Measurements from ENCODE around the gene COPZ1.

DNA sequence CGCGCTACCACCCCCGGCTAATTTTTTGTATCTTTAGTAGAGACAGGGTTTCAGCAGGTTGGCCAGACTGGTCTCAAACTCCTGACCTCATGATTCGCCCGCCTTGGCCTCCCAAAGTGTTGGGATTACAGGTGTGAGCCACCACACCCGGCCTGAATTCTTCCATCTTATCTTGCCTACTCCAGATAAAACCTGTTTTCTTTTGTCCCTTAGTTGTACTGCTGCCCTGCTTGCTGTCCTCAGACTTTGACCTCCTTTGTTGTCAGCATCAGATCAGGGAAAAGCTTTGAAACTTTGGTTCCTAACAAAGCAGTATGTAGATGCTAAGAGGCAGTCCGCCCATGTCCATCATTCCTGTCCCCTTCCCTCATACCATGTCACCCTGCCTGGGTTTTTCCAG lies 15.9 kb downstream of the COPZ1 start:
- TF ChIP-seq CTCF (IDR thresholded peaks at IDR 0.05) (no peak), POLR2AphosphoS5 (IDR thresholded peaks at IDR 0.05) (no peak), POLR2A (IDR thresholded peaks at IDR 0.05) (no peak)

All from prostate gland (tissue), 2 donors.